Measurements from ENCODE around the gene IQSEC1.

DNA sequence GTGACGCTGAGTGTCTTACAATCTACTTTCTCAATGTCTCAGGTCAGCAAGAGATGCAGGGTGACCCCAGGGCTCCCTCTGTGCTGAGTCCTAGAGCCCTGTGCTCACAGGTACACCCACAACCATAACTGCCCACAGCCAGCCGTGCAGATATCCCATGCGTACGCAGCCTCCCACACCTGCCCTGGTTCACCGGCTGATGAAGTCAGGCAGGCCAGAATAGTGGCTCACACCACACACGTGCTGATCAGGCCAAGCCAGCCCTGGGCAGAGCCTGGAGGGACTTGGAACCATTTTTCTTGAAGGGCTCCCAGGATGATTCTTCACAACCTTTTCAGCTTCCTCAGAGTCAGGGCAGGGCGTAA is 168.3 kb downstream of the IQSEC1 start:
- TF ChIP-seq, protein P1, sequence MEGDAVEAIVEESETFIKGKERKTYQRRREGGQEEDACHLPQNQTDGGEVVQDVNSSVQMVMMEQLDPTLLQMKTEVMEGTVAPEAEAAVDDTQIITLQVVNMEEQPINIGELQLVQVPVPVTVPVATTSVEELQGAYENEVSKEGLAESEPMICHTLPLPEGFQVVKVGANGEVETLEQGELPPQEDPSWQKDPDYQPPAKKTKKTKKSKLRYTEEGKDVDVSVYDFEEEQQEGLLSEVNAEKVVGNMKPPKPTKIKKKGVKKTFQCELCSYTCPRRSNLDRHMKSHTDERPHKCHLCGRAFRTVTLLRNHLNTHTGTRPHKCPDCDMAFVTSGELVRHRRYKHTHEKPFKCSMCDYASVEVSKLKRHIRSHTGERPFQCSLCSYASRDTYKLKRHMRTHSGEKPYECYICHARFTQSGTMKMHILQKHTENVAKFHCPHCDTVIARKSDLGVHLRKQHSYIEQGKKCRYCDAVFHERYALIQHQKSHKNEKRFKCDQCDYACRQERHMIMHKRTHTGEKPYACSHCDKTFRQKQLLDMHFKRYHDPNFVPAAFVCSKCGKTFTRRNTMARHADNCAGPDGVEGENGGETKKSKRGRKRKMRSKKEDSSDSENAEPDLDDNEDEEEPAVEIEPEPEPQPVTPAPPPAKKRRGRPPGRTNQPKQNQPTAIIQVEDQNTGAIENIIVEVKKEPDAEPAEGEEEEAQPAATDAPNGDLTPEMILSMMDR (IDR thresholded peaks at IDR 0.05) = no peak
- no peak for TF ChIP-seq POLR2A (IDR thresholded peaks at IDR 0.05; ENCODE audit: low read depth)
- no peak for TF ChIP-seq EP300 (IDR thresholded peaks at IDR 0.05)
- TF ChIP-seq POLR2AphosphoS5 (IDR thresholded peaks at IDR 0.05) = no peak
